ENCODE results near the gene CCDC175.

DNA sequence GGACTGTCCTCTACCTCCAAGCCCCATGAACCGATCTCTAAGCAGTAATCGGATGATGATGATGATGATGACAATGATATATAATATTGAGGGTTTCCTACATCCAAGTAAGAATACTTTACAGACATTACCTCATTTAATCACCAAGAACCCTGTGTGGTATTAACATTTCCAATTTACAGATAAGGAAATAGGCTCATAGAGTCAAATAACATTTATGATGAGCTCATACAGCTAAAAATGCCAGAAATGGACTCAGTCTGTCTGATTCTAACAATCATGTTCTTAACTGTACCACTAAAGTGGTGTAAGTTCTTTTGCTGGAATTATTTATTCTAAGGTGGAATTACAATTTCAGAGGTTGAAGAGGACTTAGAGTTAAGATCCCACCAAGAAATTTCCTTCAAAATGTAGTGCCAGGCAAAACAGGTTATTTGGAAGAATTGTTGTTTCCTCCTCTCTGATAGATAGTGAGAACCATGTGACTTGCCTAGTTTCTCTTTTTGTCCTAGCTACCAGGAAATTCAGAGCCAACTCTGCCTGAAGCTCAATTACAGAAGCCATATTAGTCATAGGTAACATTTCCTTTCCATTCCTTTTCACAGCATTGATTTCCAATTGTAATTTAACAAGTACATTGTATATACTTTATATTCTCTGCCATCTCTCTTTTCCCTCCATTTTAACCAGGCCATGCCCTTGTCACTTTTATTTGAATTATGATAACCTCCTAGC, 23.8 kb upstream of the CCDC175 start:
- TF ChIP-seq, protein P1, sequence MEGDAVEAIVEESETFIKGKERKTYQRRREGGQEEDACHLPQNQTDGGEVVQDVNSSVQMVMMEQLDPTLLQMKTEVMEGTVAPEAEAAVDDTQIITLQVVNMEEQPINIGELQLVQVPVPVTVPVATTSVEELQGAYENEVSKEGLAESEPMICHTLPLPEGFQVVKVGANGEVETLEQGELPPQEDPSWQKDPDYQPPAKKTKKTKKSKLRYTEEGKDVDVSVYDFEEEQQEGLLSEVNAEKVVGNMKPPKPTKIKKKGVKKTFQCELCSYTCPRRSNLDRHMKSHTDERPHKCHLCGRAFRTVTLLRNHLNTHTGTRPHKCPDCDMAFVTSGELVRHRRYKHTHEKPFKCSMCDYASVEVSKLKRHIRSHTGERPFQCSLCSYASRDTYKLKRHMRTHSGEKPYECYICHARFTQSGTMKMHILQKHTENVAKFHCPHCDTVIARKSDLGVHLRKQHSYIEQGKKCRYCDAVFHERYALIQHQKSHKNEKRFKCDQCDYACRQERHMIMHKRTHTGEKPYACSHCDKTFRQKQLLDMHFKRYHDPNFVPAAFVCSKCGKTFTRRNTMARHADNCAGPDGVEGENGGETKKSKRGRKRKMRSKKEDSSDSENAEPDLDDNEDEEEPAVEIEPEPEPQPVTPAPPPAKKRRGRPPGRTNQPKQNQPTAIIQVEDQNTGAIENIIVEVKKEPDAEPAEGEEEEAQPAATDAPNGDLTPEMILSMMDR (conservative IDR thresholded peaks at IDR 0.05; ENCODE audit: low read depth, low read length): no peak
- no peak for TF ChIP-seq EZH2phosphoT487 (IDR thresholded peaks at IDR 0.05; ENCODE audit: borderline replicate concordance, low read length)

Data from PC-3 (cell line).